ENCODE measurements around the gene A2ML1.
A peak's percentile ranks its signal among the peaks of the same experiment; 100 is the strongest.
"Not testable (repeated sequence)": the region's sequence is repeated elsewhere in the genome, so short reads cannot be mapped to it uniquely, and the experiment has no call there.

A2ML1 gene

GRCh38 chr12:8867009-8867408 is 44.6 kb downstream of the A2ML1 start:
- H3K27ac Mint-ChIP-seq, result no peak overlapping the region
- H3K27me3 Mint-ChIP-seq, result no peaks in the 10 kb centered on the region
- no peaks in the 10 kb centered on the region for H3K4me1 Mint-ChIP-seq
- no peaks in the 10 kb centered on the region for H3K9me3 Mint-ChIP-seq
- no peaks in the 10 kb centered on the region for H3K36me3 Mint-ChIP-seq
- H3K4me3 Mint-ChIP-seq, result no peak overlapping the region

GRCh38 chr12:8867786-8868185 is 45.4 kb downstream of the A2ML1 start:
- Mint-ChIP-seq H3K27ac (no peak overlapping the region), H3K4me1 (no peaks in the 10 kb centered on the region), H3K27me3 (no peaks in the 10 kb centered on the region), H3K4me3 (no peak overlapping the region), H3K36me3 (no peaks in the 10 kb centered on the region), H3K9me3 (no peaks in the 10 kb centered on the region)

GRCh38 chr12:8870586-8870985 is 48.2 kb downstream of the A2ML1 start:
- no peak overlapping the region for H3K4me3 Mint-ChIP-seq
- no peaks in the 10 kb centered on the region for H3K9me3 Mint-ChIP-seq
- H3K27ac Mint-ChIP-seq, result no peak overlapping the region
- no peaks in the 10 kb centered on the region for H3K27me3 Mint-ChIP-seq
- no peaks in the 10 kb centered on the region for H3K36me3 Mint-ChIP-seq
- no peaks in the 10 kb centered on the region for H3K4me1 Mint-ChIP-seq

- Mint-ChIP-seq H3K36me3 (no peaks in the 10 kb centered on the region), H3K4me1 (no peaks in the 10 kb centered on the region), H3K27me3 (no peaks in the 10 kb centered on the region), H3K4me3 (no peak overlapping the region), H3K27ac (no peak overlapping the region), H3K9me3 (no peaks in the 10 kb centered on the region)
Observed at GRCh38 chr12:8871068-8871467, 48.6 kb downstream of the A2ML1 start.

- Mint-ChIP-seq H3K27ac (no peak overlapping the region), H3K36me3 (no peaks in the 10 kb centered on the region), H3K4me1 (peaks cover 4% of the 10 kb centered on the region), H3K27me3 (no peaks in the 10 kb centered on the region), H3K4me3 (no peak overlapping the region), H3K9me3 (no peaks in the 10 kb centered on the region)
Observed at GRCh38 chr12:8876887-8877286, 54.5 kb downstream of the A2ML1 start.

GRCh38 chr12:8886502-8887284 is 64.3 kb downstream of the A2ML1 start:
- Mint-ChIP-seq H3K27me3 (no peaks in the 10 kb centered on the region), H3K27ac (no peak overlapping the region), H3K4me1 (peaks cover 5% of the 10 kb centered on the region), H3K36me3 (no peaks in the 10 kb centered on the region), H3K4me3 (no peak overlapping the region), H3K9me3 (no peaks in the 10 kb centered on the region)

- Mint-ChIP-seq H3K36me3 (no peaks in the 10 kb centered on the region), H3K4me1 (peaks cover 5% of the 10 kb centered on the region), H3K27ac (no peak overlapping the region), H3K27me3 (no peaks in the 10 kb centered on the region), H3K9me3 (no peaks in the 10 kb centered on the region), H3K4me3 (no peak overlapping the region)
Observed at GRCh38 chr12:8887285-8887715, 64.9 kb downstream of the A2ML1 start.

GRCh38 chr12:8890313-8891085 is 68.1 kb downstream of the A2ML1 start:
- Mint-ChIP-seq H3K4me3 (peak overlapping the region; percentile 89), H3K27me3 (no peaks in the 10 kb centered on the region), H3K27ac (no peak overlapping the region), H3K9me3 (no peaks in the 10 kb centered on the region), H3K36me3 (no peaks in the 10 kb centered on the region), H3K4me1 (peaks cover 5% of the 10 kb centered on the region)

- Mint-ChIP-seq H3K9me3 (no peaks in the 10 kb centered on the region), H3K27me3 (no peaks in the 10 kb centered on the region), H3K27ac (no peak overlapping the region), H3K36me3 (no peaks in the 10 kb centered on the region), H3K4me1 (peaks cover 5% of the 10 kb centered on the region), H3K4me3 (no peak overlapping the region)
Observed at GRCh38 chr12:8891976-8892375, 69.6 kb downstream of the A2ML1 start.

GRCh38 chr12:8894378-8894777 is 72.0 kb downstream of the A2ML1 start:
- Mint-ChIP-seq H3K9me3 (no peaks in the 10 kb centered on the region), H3K27ac (no peak overlapping the region), H3K4me3 (no peak overlapping the region), H3K27me3 (no peaks in the 10 kb centered on the region), H3K4me1 (peaks cover 5% of the 10 kb centered on the region), H3K36me3 (no peaks in the 10 kb centered on the region)

- Mint-ChIP-seq H3K27me3 (no peaks in the 10 kb centered on the region), H3K27ac (no peak overlapping the region), H3K4me1 (peaks cover 5% of the 10 kb centered on the region), H3K4me3 (no peak overlapping the region), H3K36me3 (no peaks in the 10 kb centered on the region), H3K9me3 (no peaks in the 10 kb centered on the region)
Observed at GRCh38 chr12:8894986-8895385, 72.6 kb downstream of the A2ML1 start.

- Mint-ChIP-seq H3K4me1 (no peaks in the 10 kb centered on the region), H3K9me3 (no peaks in the 10 kb centered on the region), H3K27me3 (no peaks in the 10 kb centered on the region), H3K4me3 (no peak overlapping the region), H3K36me3 (no peaks in the 10 kb centered on the region), H3K27ac (no peak overlapping the region)
Observed at GRCh38 chr12:8897081-8897480, 74.7 kb downstream of the A2ML1 start.

- no peaks in the 10 kb centered on the region for H3K9me3 Mint-ChIP-seq
- no peak overlapping the region for H3K27ac Mint-ChIP-seq
- peaks cover 1% of the 10 kb centered on the region for H3K27me3 Mint-ChIP-seq
- no peaks in the 10 kb centered on the region for H3K4me1 Mint-ChIP-seq
- H3K36me3 Mint-ChIP-seq, result no peaks in the 10 kb centered on the region
- no peak overlapping the region for H3K4me3 Mint-ChIP-seq
Observed at GRCh38 chr12:8899830-8900229, 77.4 kb downstream of the A2ML1 start.

- H3K4me3 Mint-ChIP-seq, H3K27ac Mint-ChIP-seq, H3K4me1 Mint-ChIP-seq, H3K36me3 Mint-ChIP-seq, H3K9me3 Mint-ChIP-seq, H3K27me3 Mint-ChIP-seq: not testable (repeated sequence)
Observed at GRCh38 chr12:8902703-8903102, 80.3 kb downstream of the A2ML1 start.

- H3K36me3 Mint-ChIP-seq, result no peaks in the 10 kb centered on the region
- no peaks in the 10 kb centered on the region for H3K9me3 Mint-ChIP-seq
- H3K4me1 Mint-ChIP-seq, result no peaks in the 10 kb centered on the region
- H3K27me3 Mint-ChIP-seq, result peaks cover 1% of the 10 kb centered on the region
- H3K4me3 Mint-ChIP-seq, result no peak overlapping the region
- H3K27ac Mint-ChIP-seq, result no peak overlapping the region
Observed at GRCh38 chr12:8903646-8904045, 81.2 kb downstream of the A2ML1 start.

GRCh38 chr12:8904665-8905064 is 82.2 kb downstream of the A2ML1 start:
- H3K36me3 Mint-ChIP-seq, result no peaks in the 10 kb centered on the region
- H3K27ac Mint-ChIP-seq, result no peak overlapping the region
- H3K9me3 Mint-ChIP-seq, result no peaks in the 10 kb centered on the region
- peaks cover 1% of the 10 kb centered on the region for H3K27me3 Mint-ChIP-seq
- H3K4me3 Mint-ChIP-seq, result no peak overlapping the region
- no peaks in the 10 kb centered on the region for H3K4me1 Mint-ChIP-seq
